Mucosa of descending colon (tissue), 3 donors: Measurements from ENCODE around the gene CTBP1. TPM values are rescaled to one million over a fixed set of nuclear protein-coding genes. Genes with fewer than 3 reads are reported as not detected.
A peak's percentile ranks its signal among the peaks of the same experiment; 100 is the strongest.

Experiments
- ATAC-seq: fragments of 200-7000 bp; cut with Tn5 transposase; one replicate; pipeline ENCODE4 v1.9.1; 2020; ENCODE audit warnings: mild to moderate bottlenecking, moderate library complexity
- DNase-seq, 3 donors: peaks; one replicate each; pipeline ENCODE4 v3.0.0-alpha.2; 2020
- H3K36me3 ChIP-seq: fragments of 200-600 bp; one replicate; pipeline ENCODE4 v1.8.0; 2021; ENCODE audit warnings: low read depth, mild to moderate bottlenecking
- H3K4me1 ChIP-seq: fragments of 200-600 bp; one replicate; pipeline ENCODE4 v1.8.0; 2021; ENCODE audit warnings: low read depth, mild to moderate bottlenecking
- H3K4me3 ChIP-seq: fragments of 200-600 bp; one replicate; pipeline ENCODE4 v1.8.0; 2021; ENCODE audit warnings: mild to moderate bottlenecking
- H3K9me3 ChIP-seq: fragments of 200-600 bp; one replicate; pipeline ENCODE4 v1.8.0; 2021; ENCODE audit warnings: mild to moderate bottlenecking
- intact Hi-C, 2 donors: fragments of 100-400 bp; cut with DNase I in 1 of 2; cut with micrococcal nuclease in 1 of 2; formaldehyde crosslinking; loops; one replicate each; pipeline versions ENCODE4 v1.11.0 to v1.11.1; 2022; cut with DNase I, micrococcal nuclease
- total RNA-seq, 3 donors: library from RNA; stranded (reverse); fragmentation: NEBNext Ultra II Directional in 2 of 3; extraction: Animal tissue kit (Norgen Biotek cat#: 25700) in 2 of 3; gene quantifications; one replicate each; pipeline versions ENCODE4 v1.2.1 to v1.2.4, GENCODE V29; 2021 to 2023
- TF ChIP-seq, protein P1 (sequence below): fragments of 200-600 bp; IDR thresholded peaks from one replicate; pipeline ENCODE4 v1.8.0; 2022; ENCODE audit warnings: antibody characterized with exemption, mild to moderate bottlenecking
- donor health status: DM: no; HTN: no; CAD: no; lungs with moderate emphysema.
- donor health status: DM: no; HTN: no; CAD: no.
- donor health status: DM: no; HTN: yes; CAD: no.

The CTBP1 gene
- total RNA-seq, 3 donors from 2014 or later, result 151 to 188 (median 168) TPM

DNA sequence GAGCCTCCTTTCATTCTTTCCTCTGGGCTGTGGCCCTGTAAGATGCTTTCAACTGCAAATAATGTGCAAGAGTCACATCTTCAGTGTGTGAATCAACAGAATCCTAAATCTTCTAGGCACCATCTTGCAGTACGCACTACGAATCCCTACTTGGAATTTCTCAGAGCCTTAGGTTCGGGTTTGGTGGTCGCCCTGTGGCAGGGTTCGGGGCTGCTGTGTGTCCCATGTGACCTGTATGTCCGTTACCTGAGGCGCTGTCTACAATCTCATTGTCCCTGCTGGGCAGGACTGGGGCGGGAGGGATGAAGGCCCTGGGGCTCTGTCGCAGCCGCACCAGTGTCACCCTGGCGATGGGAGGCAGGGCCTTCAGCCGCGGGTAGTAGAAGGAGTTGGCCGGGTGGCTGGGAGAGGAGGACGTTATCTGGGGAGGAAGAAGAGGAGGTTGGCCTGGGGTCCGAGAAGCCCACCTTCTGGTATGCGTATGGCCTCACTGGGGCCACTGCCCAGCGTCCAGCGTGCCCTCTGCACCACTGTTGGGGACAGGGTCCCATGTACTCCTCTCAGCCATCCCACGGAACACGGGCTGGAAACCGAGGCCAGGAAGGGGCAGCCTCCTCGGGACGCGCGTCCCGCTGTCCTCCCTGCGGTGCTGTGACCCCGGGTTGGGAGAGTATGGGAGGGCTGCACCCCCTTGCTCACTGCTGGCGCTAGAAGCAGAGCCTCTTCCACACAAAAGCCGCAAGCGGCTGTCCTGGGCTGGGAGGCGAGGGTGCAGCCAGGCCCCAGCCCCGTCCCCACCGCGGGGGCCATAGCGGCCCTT, 78.6 kb downstream of the CTBP1 start:
- intact Hi-C loops, result no loop called here
- H3K9me3 ChIP-seq, result no peaks in the 10 kb centered on the region
- ATAC-seq (no peak), DNase-seq (peak in 1 of 3 donors; percentile 59)
- TF ChIP-seq, protein P1, sequence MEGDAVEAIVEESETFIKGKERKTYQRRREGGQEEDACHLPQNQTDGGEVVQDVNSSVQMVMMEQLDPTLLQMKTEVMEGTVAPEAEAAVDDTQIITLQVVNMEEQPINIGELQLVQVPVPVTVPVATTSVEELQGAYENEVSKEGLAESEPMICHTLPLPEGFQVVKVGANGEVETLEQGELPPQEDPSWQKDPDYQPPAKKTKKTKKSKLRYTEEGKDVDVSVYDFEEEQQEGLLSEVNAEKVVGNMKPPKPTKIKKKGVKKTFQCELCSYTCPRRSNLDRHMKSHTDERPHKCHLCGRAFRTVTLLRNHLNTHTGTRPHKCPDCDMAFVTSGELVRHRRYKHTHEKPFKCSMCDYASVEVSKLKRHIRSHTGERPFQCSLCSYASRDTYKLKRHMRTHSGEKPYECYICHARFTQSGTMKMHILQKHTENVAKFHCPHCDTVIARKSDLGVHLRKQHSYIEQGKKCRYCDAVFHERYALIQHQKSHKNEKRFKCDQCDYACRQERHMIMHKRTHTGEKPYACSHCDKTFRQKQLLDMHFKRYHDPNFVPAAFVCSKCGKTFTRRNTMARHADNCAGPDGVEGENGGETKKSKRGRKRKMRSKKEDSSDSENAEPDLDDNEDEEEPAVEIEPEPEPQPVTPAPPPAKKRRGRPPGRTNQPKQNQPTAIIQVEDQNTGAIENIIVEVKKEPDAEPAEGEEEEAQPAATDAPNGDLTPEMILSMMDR, result no peak
- H3K4me1 ChIP-seq, result peaks cover 25% of the 10 kb centered on the region
- no peak overlapping the region for H3K4me3 ChIP-seq
- no peaks in the 10 kb centered on the region for H3K36me3 ChIP-seq

DNA sequence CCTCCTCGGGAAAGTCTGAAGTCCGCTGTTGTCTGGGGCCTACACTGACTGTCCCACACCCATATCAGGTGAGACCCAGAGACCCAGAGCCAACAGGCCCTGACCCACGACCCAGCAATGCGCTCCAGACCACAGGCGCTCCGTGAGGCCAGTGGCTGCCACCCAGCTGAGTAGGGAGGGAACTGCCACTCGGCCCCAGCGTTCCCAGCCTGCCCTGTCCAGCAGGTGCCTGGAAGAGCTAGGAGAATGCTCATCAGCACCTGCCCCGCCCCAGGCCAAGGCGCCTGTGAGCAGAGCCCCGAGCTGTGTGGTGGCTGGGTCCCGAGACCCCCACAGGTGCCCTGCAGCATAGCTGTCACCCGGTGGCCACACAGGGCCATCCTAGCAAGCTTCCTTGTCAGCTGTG, 79.2 kb downstream of the CTBP1 start:
- H3K4me3 ChIP-seq, result no peak overlapping the region
- no peaks in the 10 kb centered on the region for H3K36me3 ChIP-seq
- DNase-seq, result peak in 1 of 3 donors; percentile 52
- no peaks in the 10 kb centered on the region for H3K9me3 ChIP-seq
- intact Hi-C loops, result loop anchor here (10.0 kb wide), 2 partner anchors 85 to 95 kb away; no protein-coding TSS in a partner anchor
- TF ChIP-seq, protein P1, result no peak
- peaks cover 25% of the 10 kb centered on the region for H3K4me1 ChIP-seq
- no peak for ATAC-seq

DNA sequence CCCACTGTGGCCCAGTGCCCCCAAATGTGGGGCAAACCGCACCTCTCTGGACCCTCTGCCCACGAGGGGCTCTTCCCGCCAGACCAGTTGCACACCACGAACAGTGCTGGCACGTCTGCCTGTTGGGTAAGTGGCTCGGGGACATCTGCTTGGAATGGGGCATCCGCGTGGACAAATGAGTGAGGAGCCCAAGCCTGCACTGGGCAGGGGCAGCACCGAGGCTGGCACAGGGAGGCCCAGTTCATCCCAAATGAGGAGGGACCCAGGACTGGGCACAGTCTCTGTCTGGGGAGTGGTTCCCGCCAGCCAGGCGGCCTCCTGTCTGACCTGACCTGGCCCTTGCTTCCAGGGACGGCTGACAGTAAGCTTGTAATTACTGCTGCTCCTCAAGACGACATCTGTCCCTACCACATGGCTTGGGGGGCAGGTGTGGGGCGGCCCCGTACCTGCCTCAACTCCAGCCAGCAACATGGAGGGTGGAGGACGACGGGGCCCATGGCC, 79.7 kb downstream of the CTBP1 start:
- TF ChIP-seq, protein P1, result no peak
- Histone ChIP-seq H3K4me3 (no peak overlapping the region), H3K9me3 (no peaks in the 10 kb centered on the region), H3K36me3 (no peaks in the 10 kb centered on the region), H3K4me1 (peaks cover 25% of the 10 kb centered on the region)
- DNase-seq (peak in 1 of 3 donors; percentile 46), ATAC-seq (no peak)
- intact Hi-C loops, result loop anchor here (10.0 kb wide), 2 partner anchors 86 to 96 kb away; no protein-coding TSS in a partner anchor

DNA sequence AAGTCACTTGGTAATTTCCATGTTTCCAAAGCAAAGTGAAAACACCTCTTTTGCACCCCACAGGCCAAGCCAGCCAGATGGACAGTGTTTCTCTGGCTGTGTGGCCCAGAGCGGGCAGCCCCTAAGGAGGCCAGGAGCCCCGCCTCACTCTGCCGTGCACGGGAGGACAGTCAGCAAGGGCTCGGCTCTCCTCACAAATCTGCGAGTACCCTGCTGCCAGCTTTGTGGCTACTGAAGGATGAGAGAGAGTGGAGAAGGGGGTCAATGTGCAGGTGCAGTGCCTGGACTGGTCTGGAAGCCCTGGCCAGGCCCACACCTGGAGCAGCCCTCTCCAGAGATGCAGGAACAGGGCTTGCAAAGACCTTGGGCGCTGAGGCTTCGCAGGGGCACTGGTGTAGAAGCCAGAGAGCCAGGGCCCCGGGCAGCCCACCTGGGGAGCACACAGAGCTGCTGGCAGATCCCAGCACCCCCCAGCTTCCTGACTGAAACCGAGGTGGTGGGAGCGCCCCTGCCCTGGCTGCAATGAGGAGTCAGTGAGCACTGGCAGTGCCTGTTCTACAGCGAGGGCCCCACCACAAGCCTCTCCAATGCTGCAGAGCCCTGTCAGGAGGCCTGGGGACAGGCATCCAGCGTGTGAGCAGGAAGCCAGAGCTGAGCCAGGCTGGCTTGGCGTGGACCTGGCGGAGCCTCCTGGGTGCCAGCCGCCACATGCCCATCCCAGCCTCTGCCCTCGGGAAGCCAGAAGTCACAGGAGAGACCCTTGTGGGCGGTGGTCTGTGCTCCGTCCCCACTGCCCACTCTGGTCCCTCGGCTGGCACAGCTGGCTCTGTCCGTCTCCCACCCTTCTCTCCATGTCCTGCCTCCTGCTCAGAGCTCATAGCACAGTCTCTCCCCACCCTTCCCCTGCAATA, 80.5 kb downstream of the CTBP1 start:
- Histone ChIP-seq H3K4me3 (no peak overlapping the region), H3K4me1 (peaks cover 25% of the 10 kb centered on the region), H3K36me3 (no peaks in the 10 kb centered on the region), H3K9me3 (no peaks in the 10 kb centered on the region)
- peak in 1 of 3 donors; percentile 54 for DNase-seq
- TF ChIP-seq, protein P1, result no peak
- ATAC-seq, result no peak
- intact Hi-C loops, result loop anchor here (10.0 kb wide), 2 partner anchors 86 to 96 kb away; no protein-coding TSS in a partner anchor

DNA sequence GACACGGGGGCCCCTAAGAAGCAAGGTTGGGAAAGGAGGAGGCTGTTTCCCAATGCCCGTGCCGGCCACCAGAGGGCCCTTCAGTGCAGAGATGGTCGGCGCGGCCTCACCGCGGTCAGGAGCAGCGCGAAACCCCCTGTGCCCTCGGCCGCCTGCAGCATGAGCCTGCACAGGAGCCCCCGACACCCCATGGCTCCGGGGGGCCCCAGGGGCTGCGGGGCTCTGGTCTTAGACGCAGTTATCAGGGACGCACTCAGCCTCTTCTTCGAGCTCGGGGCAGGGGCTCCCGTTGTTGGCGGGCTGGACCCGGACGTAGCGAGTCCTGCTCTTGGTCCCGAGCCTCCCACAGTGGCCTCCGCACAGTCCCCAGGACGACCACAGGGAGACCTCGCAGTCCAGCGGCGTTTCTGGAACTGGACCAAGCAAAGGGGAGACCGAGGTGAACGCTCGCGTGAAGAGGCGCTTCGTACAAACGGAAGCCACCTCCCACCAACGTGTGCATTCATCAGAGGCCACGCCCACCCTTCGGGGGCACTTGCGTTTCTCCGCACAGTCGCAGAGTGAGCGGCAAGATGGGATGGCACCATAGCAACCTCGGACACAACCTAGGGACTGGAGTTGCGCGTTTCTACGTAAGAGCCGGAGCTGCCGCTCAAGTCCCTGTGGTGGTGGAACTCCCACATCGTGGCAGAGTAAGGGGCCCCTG, 81.5 kb downstream of the CTBP1 start:
- ATAC-seq (peak; percentile 87), DNase-seq (peak; percentile 85 to 93 (median 86))
- intact Hi-C loops, result loop anchor here (10.0 kb wide), 2 partner anchors 87 to 97 kb away; no protein-coding TSS in a partner anchor
- no peaks in the 10 kb centered on the region for H3K36me3 ChIP-seq
- peaks cover 24% of the 10 kb centered on the region for H3K4me1 ChIP-seq
- no peaks in the 10 kb centered on the region for H3K9me3 ChIP-seq
- H3K4me3 ChIP-seq, result no peak overlapping the region
- TF ChIP-seq, protein P1, result peak; percentile 85
